ENCODE results near the gene SH3TC2. TPM values are rescaled to one million over a fixed set of nuclear protein-coding genes. Genes with fewer than 3 reads are reported as not detected.

SH3TC2 gene
- total and polyA plus RNA-seq, 2 donors (not counting 1 experiment from before 2014, with no cell fraction given): not detected

DNA sequence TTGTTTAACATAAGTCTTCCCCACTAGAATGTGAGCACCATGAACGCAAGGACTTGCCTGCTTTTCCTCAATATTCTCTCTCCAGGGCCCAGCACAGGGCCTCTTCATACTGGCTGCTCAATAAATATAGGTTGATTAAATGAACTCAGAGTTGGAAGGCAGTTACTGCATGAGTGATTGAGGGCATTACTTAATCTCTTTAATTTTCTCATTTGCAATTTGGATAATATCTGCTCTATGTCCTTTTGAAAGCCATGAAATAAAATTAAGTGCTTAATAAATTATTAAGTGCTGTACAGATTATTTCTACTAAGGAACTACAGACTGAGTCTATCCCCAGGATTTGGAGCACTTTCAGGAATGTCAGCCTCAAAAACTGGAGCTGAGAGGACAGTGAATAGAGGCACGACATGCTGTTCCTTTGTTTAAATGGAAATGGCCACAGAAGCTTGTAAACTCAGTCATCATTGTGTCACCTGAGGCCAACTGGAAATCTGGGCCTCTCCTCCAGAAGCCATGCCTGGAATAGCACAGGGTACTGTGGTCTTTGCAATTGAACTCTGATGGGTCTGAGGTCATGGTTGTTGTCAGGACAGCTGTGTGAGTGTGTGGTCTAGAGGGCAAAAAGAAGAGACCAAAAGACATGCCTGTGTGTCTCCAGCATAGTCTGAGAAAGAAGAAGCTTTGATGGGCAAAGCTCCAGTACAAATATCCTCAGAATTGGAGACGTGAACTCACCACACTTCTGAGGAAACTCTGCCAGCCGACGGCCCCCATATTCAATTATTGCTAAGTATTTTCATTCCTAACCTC, 86.1 kb downstream of the SH3TC2 start:
- intact Hi-C loops (cut with micrococcal nuclease): no loop called here
- H3K9me3 ChIP-seq (ENCODE audit: control extremely low read depth in 1 of 3, control insufficient read depth in 2 of 3, insufficient read depth in 1 of 3, low read length in 2 of 3): no peaks in the 10 kb centered on the region
- H3K27ac ChIP-seq (ENCODE audit: low read length in 2 of 2): no peak overlapping the region
- no peaks in the 10 kb centered on the region for H3K4me1 ChIP-seq (ENCODE audit: control insufficient read depth in 2 of 2, insufficient read depth in 2 of 2, low read length in 2 of 2)
- CTCF ChIA-PET: interaction anchor here (0.6 to 2.6 kb wide), 8 partner anchors 11 to 246 kb away, joined by 3 to 17 read pairs (median 4); no protein-coding TSS in a partner anchor
- no peak overlapping the region for H2AFZ ChIP-seq (ENCODE audit: insufficient read depth, low read depth, low read length, poor library complexity, severe bottlenecking)
- H3K4me2 ChIP-seq (replicated peaks; ENCODE audit: low read depth, low read length, poor library complexity, severe bottlenecking): no peak overlapping the region
- H3K4me3 ChIP-seq (ENCODE audit: control extremely low read depth in 1 of 5, extremely low read depth in 1 of 5, insufficient read depth in 1 of 5, low read depth in 2 of 5, low read length in 4 of 5): no peak overlapping the region
- no peaks in the 10 kb centered on the region for H3K79me2 ChIP-seq (ENCODE audit: control insufficient read depth, insufficient read depth, low read length)
- DNase-seq (no peak), ATAC-seq (ENCODE audit: low read depth) (no peak)
- 90% methylated on average over 4 of the region's 5 CpGs for WGBS (ENCODE audit: insufficient coverage)
- Mint-ChIP-seq H3K4me3 (no peak overlapping the region), H3K27ac (no peak overlapping the region), H3K9me3 (ENCODE audit: insufficient read depth) (no peaks in the 10 kb centered on the region), H3K4me1 (no peaks in the 10 kb centered on the region), H3K27me3 (peaks cover 50% of the 10 kb centered on the region)
- peaks cover 0 to 6% (median 0%) of the 10 kb centered on the region in 4 experiments for H3K27me3 ChIP-seq (replicated peaks in 1 of 4; ENCODE audit: control extremely low read depth in 1 of 4, control insufficient read depth in 3 of 4, insufficient read depth in 4 of 4, low read length in 3 of 4)
- POLR2A ChIA-PET: no interaction called here
- no peaks in the 10 kb centered on the region for H3K36me3 ChIP-seq (replicated peaks in 1 of 2; ENCODE audit: control extremely low read depth in 1 of 2, control insufficient read depth in 1 of 2, extremely low read depth in 1 of 2, insufficient read depth in 2 of 2, low read length in 1 of 2)
- TF ChIP-seq, protein P1, sequence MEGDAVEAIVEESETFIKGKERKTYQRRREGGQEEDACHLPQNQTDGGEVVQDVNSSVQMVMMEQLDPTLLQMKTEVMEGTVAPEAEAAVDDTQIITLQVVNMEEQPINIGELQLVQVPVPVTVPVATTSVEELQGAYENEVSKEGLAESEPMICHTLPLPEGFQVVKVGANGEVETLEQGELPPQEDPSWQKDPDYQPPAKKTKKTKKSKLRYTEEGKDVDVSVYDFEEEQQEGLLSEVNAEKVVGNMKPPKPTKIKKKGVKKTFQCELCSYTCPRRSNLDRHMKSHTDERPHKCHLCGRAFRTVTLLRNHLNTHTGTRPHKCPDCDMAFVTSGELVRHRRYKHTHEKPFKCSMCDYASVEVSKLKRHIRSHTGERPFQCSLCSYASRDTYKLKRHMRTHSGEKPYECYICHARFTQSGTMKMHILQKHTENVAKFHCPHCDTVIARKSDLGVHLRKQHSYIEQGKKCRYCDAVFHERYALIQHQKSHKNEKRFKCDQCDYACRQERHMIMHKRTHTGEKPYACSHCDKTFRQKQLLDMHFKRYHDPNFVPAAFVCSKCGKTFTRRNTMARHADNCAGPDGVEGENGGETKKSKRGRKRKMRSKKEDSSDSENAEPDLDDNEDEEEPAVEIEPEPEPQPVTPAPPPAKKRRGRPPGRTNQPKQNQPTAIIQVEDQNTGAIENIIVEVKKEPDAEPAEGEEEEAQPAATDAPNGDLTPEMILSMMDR (IDR thresholded peaks at IDR 0.05): no peak
- no peak for TF ChIP-seq EZH2 (IDR thresholded peaks at IDR 0.05; ENCODE audit: borderline replicate concordance, insufficient read depth, low read depth, low read length, poor library complexity, severe bottlenecking)
- H4K20me1 ChIP-seq (ENCODE audit: control insufficient read depth, insufficient read depth, low read length, poor library complexity, severe bottlenecking): no peaks in the 10 kb centered on the region
- H3K9ac ChIP-seq (ENCODE audit: low read length): no peak overlapping the region

DNA sequence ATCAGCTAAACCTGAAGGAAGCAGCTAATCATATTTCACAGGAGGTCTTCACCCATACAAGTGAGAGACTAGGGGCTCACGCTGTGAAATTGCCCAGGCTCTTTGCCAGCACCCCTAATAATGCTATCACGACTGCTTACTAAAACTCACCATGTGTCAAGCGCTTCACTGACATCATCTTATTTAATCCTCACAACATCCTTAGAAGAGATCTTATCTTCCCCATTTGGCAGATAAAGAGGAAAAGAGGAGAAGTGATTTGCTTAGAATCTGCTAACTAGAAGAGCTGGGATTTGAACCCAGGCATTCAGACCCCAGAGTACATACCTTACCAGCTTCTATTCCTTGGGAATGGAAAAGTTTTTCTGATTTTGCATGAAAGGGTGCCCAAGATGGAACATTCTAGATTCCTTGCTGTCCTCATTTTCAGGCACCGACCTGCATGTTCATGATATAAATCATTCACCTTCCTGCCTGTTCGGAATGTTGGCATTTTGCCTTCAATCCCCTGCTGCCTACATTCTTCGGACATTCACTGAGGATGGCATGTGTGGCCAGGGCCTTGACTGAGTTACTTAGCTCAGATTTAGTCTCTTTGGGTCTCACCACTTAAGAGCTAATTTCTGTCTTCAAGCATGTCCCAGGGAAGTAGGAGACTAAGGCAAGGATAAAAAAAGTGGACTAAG, 88.1 kb downstream of the SH3TC2 start:
- H3K4me1 ChIP-seq (ENCODE audit: control insufficient read depth in 2 of 2, insufficient read depth in 2 of 2, low read length in 2 of 2): no peaks in the 10 kb centered on the region
- H3K36me3 ChIP-seq (replicated peaks in 1 of 2; ENCODE audit: control extremely low read depth in 1 of 2, control insufficient read depth in 1 of 2, extremely low read depth in 1 of 2, insufficient read depth in 2 of 2, low read length in 1 of 2): no peaks in the 10 kb centered on the region
- Mint-ChIP-seq H3K4me3 (no peak overlapping the region), H3K27ac (no peak overlapping the region), H3K9me3 (ENCODE audit: insufficient read depth) (no peaks in the 10 kb centered on the region), H3K4me1 (no peaks in the 10 kb centered on the region), H3K27me3 (peaks cover 39% of the 10 kb centered on the region)
- no peak overlapping the region for H3K4me3 ChIP-seq (ENCODE audit: control extremely low read depth in 1 of 5, extremely low read depth in 1 of 5, insufficient read depth in 1 of 5, low read depth in 2 of 5, low read length in 4 of 5)
- H2AFZ ChIP-seq (ENCODE audit: insufficient read depth, low read depth, low read length, poor library complexity, severe bottlenecking): no peak overlapping the region
- WGBS (ENCODE audit: insufficient coverage): 100% methylated on average over 3 of the region's 6 CpGs
- H4K20me1 ChIP-seq (ENCODE audit: control insufficient read depth, insufficient read depth, low read length, poor library complexity, severe bottlenecking): no peaks in the 10 kb centered on the region
- H3K9me3 ChIP-seq (ENCODE audit: control extremely low read depth in 1 of 3, control insufficient read depth in 2 of 3, insufficient read depth in 1 of 3, low read length in 2 of 3): no peaks in the 10 kb centered on the region
- CTCF ChIA-PET: interaction anchor here (1.1 to 2.9 kb wide), 4 partner anchors 14 to 244 kb away, joined by 3 to 10 read pairs (median 6); no protein-coding TSS in a partner anchor
- H3K27ac ChIP-seq (ENCODE audit: low read length in 2 of 2): no peak overlapping the region
- H3K4me2 ChIP-seq (replicated peaks; ENCODE audit: low read depth, low read length, poor library complexity, severe bottlenecking): no peak overlapping the region
- DNase-seq (no peak), ATAC-seq (ENCODE audit: low read depth) (no peak)
- POLR2A ChIA-PET: no interaction called here
- H3K79me2 ChIP-seq (ENCODE audit: control insufficient read depth, insufficient read depth, low read length): no peaks in the 10 kb centered on the region
- H3K27me3 ChIP-seq (replicated peaks in 1 of 4; ENCODE audit: control extremely low read depth in 1 of 4, control insufficient read depth in 3 of 4, insufficient read depth in 4 of 4, low read length in 3 of 4): peaks cover 0 to 6% (median 0%) of the 10 kb centered on the region in 4 experiments
- no peak overlapping the region for H3K9ac ChIP-seq (ENCODE audit: low read length)
- intact Hi-C loops (cut with micrococcal nuclease): no loop called here
- TF ChIP-seq EZH2 (IDR thresholded peaks at IDR 0.05; ENCODE audit: borderline replicate concordance, insufficient read depth, low read depth, low read length, poor library complexity, severe bottlenecking): no peak
- TF ChIP-seq, protein P1 (IDR thresholded peaks at IDR 0.05): no peak

Data from B cell (primary cell).